ENCODE results near the gene SNX9.

SNX9 gene

DNA sequence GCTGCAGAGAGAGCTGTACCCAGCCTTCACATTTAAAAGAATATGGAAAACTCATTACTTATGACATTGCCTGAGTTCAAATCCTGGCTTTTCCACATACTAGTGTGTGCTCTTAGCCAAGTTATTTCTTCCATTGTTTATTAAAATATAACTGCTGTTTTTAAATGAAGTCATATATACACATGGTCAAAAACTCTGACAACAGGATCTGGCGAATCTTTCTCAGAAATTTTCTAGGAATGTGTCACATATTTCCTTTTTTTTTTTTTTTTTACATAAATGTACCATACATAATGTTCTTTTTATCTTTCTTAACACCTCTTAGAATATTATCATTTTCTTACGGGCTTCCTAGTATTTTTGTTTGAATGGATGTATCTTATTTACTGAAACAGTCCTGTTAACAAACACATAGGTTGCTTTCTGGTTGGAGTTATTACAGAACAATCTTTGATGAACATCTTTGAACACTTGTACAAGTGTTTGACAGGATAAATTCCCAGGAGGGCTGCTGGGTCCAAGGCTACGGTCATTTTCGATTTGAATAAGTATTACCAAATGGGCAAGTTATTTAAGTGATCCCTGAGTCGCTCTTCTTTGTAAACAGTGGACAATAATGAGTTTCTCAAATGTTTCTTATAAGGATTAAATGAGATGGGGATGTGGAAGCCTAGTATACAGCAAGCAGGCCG lies 1.6 kb upstream of the SNX9 start:
- H3K4ac ChIP-seq (ENCODE audit: low read depth in 1 of 2, low read length in 2 of 2): no peak overlapping the region
- H2AK5ac ChIP-seq (ENCODE audit: low read length, severe bottlenecking): no peak overlapping the region
- H3K18ac ChIP-seq (ENCODE audit: low read depth in 1 of 2, low read length in 2 of 2): no peak overlapping the region
- no peak overlapping the region for H3K27ac ChIP-seq (ENCODE audit: low read length, poor library complexity, severe bottlenecking)
- no peak overlapping the region for H4K91ac ChIP-seq (ENCODE audit: low read length)
- H3K27me3 ChIP-seq (ENCODE audit: control insufficient read depth in 1 of 2, insufficient read depth in 1 of 2, low read length in 2 of 2): no peaks in the 10 kb centered on the region
- WGBS: 82% methylated on average over 4 of the region's 6 CpGs
- no peak overlapping the region for H4K8ac ChIP-seq (ENCODE audit: low read length)
- H2BK12ac ChIP-seq (ENCODE audit: low read length in 2 of 2): no peak overlapping the region
- H2AFZ ChIP-seq (ENCODE audit: low read depth, low read length): no peak overlapping the region
- H2BK120ac ChIP-seq (ENCODE audit: low read depth, low read length): no peak overlapping the region
- no peaks in the 10 kb centered on the region for H3K9me3 ChIP-seq (ENCODE audit: control insufficient read depth, low read length)
- no peak overlapping the region for H2BK5ac ChIP-seq (ENCODE audit: low read depth, low read length, poor library complexity, severe bottlenecking)
- no peak overlapping the region for H3K23ac ChIP-seq (ENCODE audit: low read length in 2 of 2)
- DNase-seq: no peak
- H3K9ac ChIP-seq (ENCODE audit: low read length): peak overlapping the region; percentile 98
- peak overlapping the region in 1 of 2 experiments; percentile 78 for H3K4me3 ChIP-seq (ENCODE audit: insufficient read depth in 1 of 2, low read depth in 1 of 2, low read length in 2 of 2)
- H3K4me2 ChIP-seq (ENCODE audit: low read length, poor library complexity, severe bottlenecking): no peak overlapping the region
- no peaks in the 10 kb centered on the region for H3K36me3 ChIP-seq (ENCODE audit: control insufficient read depth in 1 of 2, insufficient read depth in 2 of 2, low read depth in 1 of 2, low read length in 2 of 2)
- peaks cover 10% of the 10 kb centered on the region for H3K4me1 ChIP-seq (ENCODE audit: control insufficient read depth, insufficient read depth, low read depth, low read length)
- no peak overlapping the region for H2BK15ac ChIP-seq (ENCODE audit: low read depth, poor library complexity, severe bottlenecking)
- peaks cover 1% of the 10 kb centered on the region for H3K79me1 ChIP-seq (replicated peaks; ENCODE audit: low read length, poor library complexity, severe bottlenecking)
- no peak overlapping the region for H3K14ac ChIP-seq (ENCODE audit: low read length in 2 of 2)

DNA sequence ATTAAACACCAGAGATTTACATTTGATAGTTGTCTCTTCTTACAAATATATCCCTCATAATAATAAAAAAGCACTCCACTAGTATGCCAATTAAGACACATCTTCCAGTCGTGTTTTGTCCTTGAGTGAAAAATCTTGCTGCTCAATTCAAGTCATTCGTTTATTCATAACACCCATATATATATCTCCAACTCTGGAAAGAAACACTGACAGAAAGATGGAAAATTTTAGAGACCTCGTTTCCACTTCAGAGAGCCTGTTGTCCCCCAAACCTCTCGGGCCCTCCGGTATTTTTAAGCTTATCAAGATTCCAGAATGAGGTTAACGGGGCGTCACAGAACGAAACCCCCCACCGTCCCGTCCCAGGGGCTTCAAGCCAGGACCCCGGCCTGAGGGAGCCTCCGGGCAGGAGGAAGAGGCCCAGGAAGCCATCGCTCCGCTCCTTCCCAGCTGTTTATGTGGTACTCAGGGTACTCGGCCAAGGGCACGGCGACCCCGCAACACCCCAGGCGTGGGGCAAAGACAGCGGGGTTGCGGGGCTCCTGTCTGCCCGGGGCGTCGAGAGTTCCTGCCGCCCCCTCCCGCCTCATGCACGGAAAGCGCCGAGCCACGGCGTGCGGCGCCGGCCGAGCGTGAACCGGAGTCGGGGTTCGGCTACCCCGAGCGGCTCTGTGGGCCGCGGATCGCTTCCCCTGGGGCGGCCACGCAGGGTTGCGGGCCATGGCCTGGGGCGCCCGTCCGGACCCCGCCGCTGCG lies 623 bp upstream of the SNX9 start:
- peak overlapping the region; percentile 87 for H4K8ac ChIP-seq (ENCODE audit: low read length)
- H3K4me2 ChIP-seq (ENCODE audit: low read length, poor library complexity, severe bottlenecking): peak overlapping the region; percentile 24
- peaks cover 1% of the 10 kb centered on the region for H3K79me1 ChIP-seq (replicated peaks; ENCODE audit: low read length, poor library complexity, severe bottlenecking)
- H2AK5ac ChIP-seq (ENCODE audit: low read length, severe bottlenecking): no peak overlapping the region
- no peaks in the 10 kb centered on the region for H3K27me3 ChIP-seq (ENCODE audit: control insufficient read depth in 1 of 2, insufficient read depth in 1 of 2, low read length in 2 of 2)
- peak overlapping the region; percentile 11 for H3K27ac ChIP-seq (ENCODE audit: low read length, poor library complexity, severe bottlenecking)
- peak overlapping the region; percentile 33 for H2AFZ ChIP-seq (ENCODE audit: low read depth, low read length)
- no peaks in the 10 kb centered on the region for H3K9me3 ChIP-seq (ENCODE audit: control insufficient read depth, low read length)
- H2BK5ac ChIP-seq (ENCODE audit: low read depth, low read length, poor library complexity, severe bottlenecking): peak overlapping the region; percentile 1
- H3K4me1 ChIP-seq (ENCODE audit: control insufficient read depth, insufficient read depth, low read depth, low read length): peaks cover 10% of the 10 kb centered on the region
- no peaks in the 10 kb centered on the region for H3K36me3 ChIP-seq (ENCODE audit: control insufficient read depth in 1 of 2, insufficient read depth in 2 of 2, low read depth in 1 of 2, low read length in 2 of 2)
- peak overlapping the region; percentile 100 for H2BK120ac ChIP-seq (ENCODE audit: low read depth, low read length)
- peak overlapping the region; percentile 94 to 95 for H3K18ac ChIP-seq (ENCODE audit: low read depth in 1 of 2, low read length in 2 of 2)
- peak overlapping the region; percentile 93 for H2BK15ac ChIP-seq (ENCODE audit: low read depth, poor library complexity, severe bottlenecking)
- H3K4ac ChIP-seq (ENCODE audit: low read depth in 1 of 2, low read length in 2 of 2): peak overlapping the region; percentile 56 to 79
- WGBS: 15% methylated on average over 35 of the region's 53 CpGs
- H3K9ac ChIP-seq (ENCODE audit: low read length): peak overlapping the region; percentile 98
- H3K14ac ChIP-seq (ENCODE audit: low read length in 2 of 2): no peak overlapping the region
- DNase-seq: peak; percentile 39
- peak overlapping the region; percentile 78 to 98 for H3K4me3 ChIP-seq (ENCODE audit: insufficient read depth in 1 of 2, low read depth in 1 of 2, low read length in 2 of 2)
- peak overlapping the region in 1 of 2 experiments; percentile 93 for H3K23ac ChIP-seq (ENCODE audit: low read length in 2 of 2)
- peak overlapping the region in 1 of 2 experiments; percentile 23 for H2BK12ac ChIP-seq (ENCODE audit: low read length in 2 of 2)
- peak overlapping the region; percentile 87 for H4K91ac ChIP-seq (ENCODE audit: low read length)

DNA sequence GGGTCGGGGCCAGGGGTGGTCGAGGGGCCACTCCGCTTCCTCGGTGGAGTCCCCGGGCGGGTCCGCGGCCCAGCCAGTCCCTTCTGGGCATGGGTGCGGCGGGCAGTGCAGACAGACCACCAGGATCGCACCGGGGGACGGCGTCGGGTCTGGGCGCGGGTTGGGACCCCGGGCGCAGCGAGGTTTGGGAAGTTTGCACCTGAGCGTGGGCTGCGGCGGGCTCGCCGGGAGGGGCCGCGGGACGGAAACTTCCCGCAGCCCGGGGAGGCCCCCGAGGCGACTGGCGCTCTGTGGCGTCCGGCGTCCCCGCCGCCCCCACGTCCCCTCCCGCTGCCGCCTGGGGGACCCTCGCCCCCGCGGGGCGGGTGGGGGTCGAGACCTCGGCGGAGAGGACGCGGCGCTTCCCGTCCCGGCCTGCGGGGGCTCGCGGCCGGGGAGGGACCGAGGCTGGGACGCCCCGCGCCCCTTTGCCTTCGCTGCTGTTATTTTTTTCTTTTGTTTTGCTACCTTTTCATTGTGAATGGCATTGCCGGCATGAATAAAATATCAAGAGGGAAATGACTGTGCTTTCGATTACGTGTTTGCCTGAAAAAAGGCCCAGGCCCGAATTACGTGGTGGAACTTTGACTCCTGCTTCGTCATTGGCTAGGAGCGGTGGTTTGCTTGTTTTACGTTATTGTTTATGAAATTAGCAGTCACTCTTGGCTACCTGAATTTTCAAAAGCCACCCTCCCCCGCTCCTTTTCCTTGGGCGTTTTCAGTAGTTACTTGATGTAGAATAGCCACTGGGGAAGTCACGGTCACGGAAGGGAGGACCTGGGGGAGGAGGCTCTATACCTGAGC lies 703 bp downstream of the SNX9 start:
- Histone ChIP-seq H2BK12ac (ENCODE audit: low read length in 2 of 2) (peak overlapping the region in 1 of 2 experiments; percentile 77), H3K9me3 (ENCODE audit: control insufficient read depth, low read length) (no peaks in the 10 kb centered on the region), H2AFZ (ENCODE audit: low read depth, low read length) (no peak overlapping the region), H4K91ac (ENCODE audit: low read length) (peak overlapping the region; percentile 99), H3K27me3 (ENCODE audit: control insufficient read depth in 1 of 2, insufficient read depth in 1 of 2, low read length in 2 of 2) (no peaks in the 10 kb centered on the region), H3K27ac (ENCODE audit: low read length, poor library complexity, severe bottlenecking) (peak overlapping the region; percentile 54), H3K23ac (ENCODE audit: low read length in 2 of 2) (peak overlapping the region in 1 of 2 experiments; percentile 98), H3K4me3 (ENCODE audit: insufficient read depth in 1 of 2, low read depth in 1 of 2, low read length in 2 of 2) (peak overlapping the region; percentile 93 to 98), H3K4me2 (ENCODE audit: low read length, poor library complexity, severe bottlenecking) (peak overlapping the region; percentile 72), H2BK120ac (ENCODE audit: low read depth, low read length) (peak overlapping the region; percentile 100), H3K4me1 (ENCODE audit: control insufficient read depth, insufficient read depth, low read depth, low read length) (peaks cover 12% of the 10 kb centered on the region), H3K14ac (ENCODE audit: low read length in 2 of 2) (peak overlapping the region; percentile 74 to 99), H3K4ac (ENCODE audit: low read depth in 1 of 2, low read length in 2 of 2) (peak overlapping the region; percentile 87 to 96), H3K9ac (ENCODE audit: low read length) (peak overlapping the region; percentile 98), H2BK5ac (ENCODE audit: low read depth, low read length, poor library complexity, severe bottlenecking) (peak overlapping the region; percentile 79), H4K8ac (ENCODE audit: low read length) (peak overlapping the region; percentile 87), H2AK5ac (ENCODE audit: low read length, severe bottlenecking) (peak overlapping the region; percentile 22), H2BK15ac (ENCODE audit: low read depth, poor library complexity, severe bottlenecking) (peak overlapping the region; percentile 99), H3K79me1 (replicated peaks; ENCODE audit: low read length, poor library complexity, severe bottlenecking) (peaks cover 1% of the 10 kb centered on the region), H3K18ac (ENCODE audit: low read depth in 1 of 2, low read length in 2 of 2) (peak overlapping the region; percentile 94 to 98), H3K36me3 (ENCODE audit: control insufficient read depth in 1 of 2, insufficient read depth in 2 of 2, low read depth in 1 of 2, low read length in 2 of 2) (peaks cover 0 to 3% of the 10 kb centered on the region in 2 experiments)
- DNase-seq: peak; percentile 80
- WGBS: under 1% methylated on average over 68 of the region's 74 CpGs
